ENCODE measurements around the gene VCP. TPM values are rescaled to one million over a fixed set of nuclear protein-coding genes. Genes with fewer than 3 reads are reported as not detected.
"Not testable (repeated sequence)": the region's sequence is repeated elsewhere in the genome, so short reads cannot be mapped to it uniquely, and the experiment has no call there.

VCP gene
- total RNA-seq, 1 experiment from 2014 or later = 569 TPM

- DNase-seq (ENCODE audit: low read depth) = no peak
Observed at GRCh38 chr9:35060548-35061207, 11.7 kb downstream of the VCP start.

- DNase-seq (ENCODE audit: low read depth) = no peak
Observed at GRCh38 chr9:35059438-35059837, 13.0 kb downstream of the VCP start.

GRCh38 chr9:35057271-35057620, 15.2 kb downstream of the VCP start:
- no peak for DNase-seq (ENCODE audit: low read depth)

GRCh38 chr9:35056571-35057270, 15.7 kb downstream of the VCP start:
- DNase-seq (ENCODE audit: low read depth) = no peak

GRCh38 chr9:35054871-35055644, 17.4 kb downstream of the VCP start:
- DNase-seq (ENCODE audit: low read depth) = no peak

GRCh38 chr9:35054185-35054835, 18.1 kb downstream of the VCP start:
- no peak for DNase-seq (ENCODE audit: low read depth)

GRCh38 chr9:35051069-35051967, 21.1 kb downstream of the VCP start:
- peak; percentile 55 for DNase-seq (ENCODE audit: low read depth)

- DNase-seq (ENCODE audit: low read depth) = no peak
Observed at GRCh38 chr9:35048511-35048910, 23.9 kb downstream of the VCP start.

GRCh38 chr9:35044071-35044470, 28.4 kb downstream of the VCP start:
- DNase-seq (ENCODE audit: low read depth) = no peak

- no peak for DNase-seq (ENCODE audit: low read depth)
Observed at GRCh38 chr9:35042891-35043545, 29.4 kb downstream of the VCP start.

GRCh38 chr9:35042081-35042604, 30.3 kb downstream of the VCP start:
- no peak for DNase-seq (ENCODE audit: low read depth)

GRCh38 chr9:35035851-35036701, 36.3 kb downstream of the VCP start:
- no peak for DNase-seq (ENCODE audit: low read depth)

- DNase-seq (ENCODE audit: low read depth) = no peak
Observed at GRCh38 chr9:35033101-35033500, 39.3 kb downstream of the VCP start.

GRCh38 chr9:35029852-35030251, 42.6 kb downstream of the VCP start:
- no peak for DNase-seq (ENCODE audit: low read depth)

GRCh38 chr9:35029241-35029640, 43.2 kb downstream of the VCP start:
- no peak for DNase-seq (ENCODE audit: low read depth)

GRCh38 chr9:35028341-35028740, 44.1 kb downstream of the VCP start:
- DNase-seq (ENCODE audit: low read depth) = no peak

GRCh38 chr9:35027860-35028259, 44.6 kb downstream of the VCP start:
- DNase-seq (ENCODE audit: low read depth) = no peak

- no peak for DNase-seq (ENCODE audit: low read depth)
Observed at GRCh38 chr9:35027374-35027773, 45.1 kb downstream of the VCP start.

- no peak for DNase-seq (ENCODE audit: low read depth)
Observed at GRCh38 chr9:35026671-35027070, 45.8 kb downstream of the VCP start.

GRCh38 chr9:35023443-35023842, 49.0 kb downstream of the VCP start:
- not testable (repeated sequence) for DNase-seq (ENCODE audit: low read depth)
